Measurements from ENCODE around the gene ZNF219. TPM values are rescaled to one million over a fixed set of nuclear protein-coding genes. Genes with fewer than 3 reads are reported as not detected.

ZNF219 gene
- total and polyA plus RNA-seq, 2 of the 13 experiments (the other 11 are each of a cell fraction or from before 2014, with no cell fraction given) = 34.5 to 36.6 TPM

GRCh38 chr14:21071225-21072030 is 27.0 kb downstream of the ZNF219 start (continued):
- TF ChIP-seq RBM39 (IDR thresholded peaks at IDR 0.05; ENCODE audit: low read depth, low read length, poor library complexity, severe bottlenecking) (no peak), ZNF569 (CRISPR knock-in tag; IDR thresholded peaks at IDR 0.05; ENCODE audit: borderline replicate concordance) (no peak), POLR2AphosphoS5 (IDR thresholded peaks at IDR 0.05; ENCODE audit: low read depth, low read length) (peak; percentile 48; the same call in 1 of the 2 replicates), SALL1 (CRISPR knock-in tag; IDR thresholded peaks at IDR 0.05) (peak; percentile 36; the same call in 1 of the 2 replicates), SRSF1 (optimal IDR thresholded peaks at IDR 0.05; ENCODE audit: low read depth, low read length) (peak; percentile 43), ATF3 (CRISPR knock-in tag; IDR thresholded peaks at IDR 0.05) (no peak), CTCF (CRISPR knock-in tag; IDR thresholded peaks at IDR 0.05) (peak; percentile 11), THAP11 (CRISPR knock-in tag; IDR thresholded peaks at IDR 0.05) (no peak), XRCC5 (optimal IDR thresholded peaks at IDR 0.05; ENCODE audit: low read length) (no peak), ZNF678 (CRISPR knock-in tag; IDR thresholded peaks at IDR 0.05) (no peak), ZNF670 (CRISPR knock-in tag; IDR thresholded peaks at IDR 0.05; ENCODE audit: borderline replicate concordance) (peak; percentile 76; the same call in 1 of the 2 replicates), KMT2A (CRISPR knock-in tag; IDR thresholded peaks at IDR 0.05) (0 out of 2 replicates have a peak, but pooled peaks have one; percentile 9), ZMYM2 (CRISPR knock-in tag; IDR thresholded peaks at IDR 0.05) (0 out of 2 replicates have a peak, but pooled peaks have one; percentile 32), ARNT2 (CRISPR knock-in tag; IDR thresholded peaks at IDR 0.05; ENCODE audit: low read depth) (0 out of 2 replicates have a peak, but pooled peaks have one; percentile 38), NR2F6 (IDR thresholded peaks at IDR 0.05) (no peak), NR2F6 (CRISPR knock-in tag; IDR thresholded peaks at IDR 0.05) (peak; percentile 7; the same call in 1 of the 2 replicates), SP1 (IDR thresholded peaks at IDR 0.05) (no peak), SP1 (CRISPR knock-in tag; IDR thresholded peaks at IDR 0.05) (0 out of 2 replicates have a peak, but pooled peaks have one; percentile 12)
- TF ChIP-seq, protein P1, sequence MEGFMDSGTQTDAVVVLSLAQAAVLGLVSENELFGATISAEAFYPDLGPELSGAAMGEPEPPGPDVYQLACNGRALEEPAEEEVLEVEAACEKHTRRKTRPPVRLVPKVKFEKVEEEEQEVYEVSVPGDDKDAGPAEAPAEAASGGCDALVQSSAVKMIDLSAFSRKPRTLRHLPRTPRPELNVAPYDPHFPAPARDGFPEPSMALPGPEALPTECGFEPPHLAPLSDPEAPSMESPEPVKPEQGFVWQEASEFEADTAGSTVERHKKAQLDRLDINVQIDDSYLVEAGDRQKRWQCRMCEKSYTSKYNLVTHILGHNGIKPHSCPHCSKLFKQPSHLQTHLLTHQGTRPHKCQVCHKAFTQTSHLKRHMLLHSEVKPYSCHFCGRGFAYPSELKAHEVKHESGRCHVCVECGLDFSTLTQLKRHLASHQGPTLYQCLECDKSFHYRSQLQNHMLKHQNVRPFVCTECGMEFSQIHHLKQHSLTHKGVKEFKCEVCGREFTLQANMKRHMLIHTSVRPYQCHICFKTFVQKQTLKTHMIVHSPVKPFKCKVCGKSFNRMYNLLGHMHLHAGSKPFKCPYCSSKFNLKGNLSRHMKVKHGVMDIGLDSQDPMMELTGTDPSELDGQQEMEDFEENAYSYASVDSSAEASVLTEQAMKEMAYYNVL (CRISPR knock-in tag; IDR thresholded peaks at IDR 0.05; ENCODE audit: borderline replicate concordance) = no peak
- TF ChIP-seq, protein P2, sequence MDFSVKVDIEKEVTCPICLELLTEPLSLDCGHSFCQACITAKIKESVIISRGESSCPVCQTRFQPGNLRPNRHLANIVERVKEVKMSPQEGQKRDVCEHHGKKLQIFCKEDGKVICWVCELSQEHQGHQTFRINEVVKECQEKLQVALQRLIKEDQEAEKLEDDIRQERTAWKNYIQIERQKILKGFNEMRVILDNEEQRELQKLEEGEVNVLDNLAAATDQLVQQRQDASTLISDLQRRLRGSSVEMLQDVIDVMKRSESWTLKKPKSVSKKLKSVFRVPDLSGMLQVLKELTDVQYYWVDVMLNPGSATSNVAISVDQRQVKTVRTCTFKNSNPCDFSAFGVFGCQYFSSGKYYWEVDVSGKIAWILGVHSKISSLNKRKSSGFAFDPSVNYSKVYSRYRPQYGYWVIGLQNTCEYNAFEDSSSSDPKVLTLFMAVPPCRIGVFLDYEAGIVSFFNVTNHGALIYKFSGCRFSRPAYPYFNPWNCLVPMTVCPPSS (IDR thresholded peaks at IDR 0.05) = no peak
- TF ChIP-seq, protein P3, sequence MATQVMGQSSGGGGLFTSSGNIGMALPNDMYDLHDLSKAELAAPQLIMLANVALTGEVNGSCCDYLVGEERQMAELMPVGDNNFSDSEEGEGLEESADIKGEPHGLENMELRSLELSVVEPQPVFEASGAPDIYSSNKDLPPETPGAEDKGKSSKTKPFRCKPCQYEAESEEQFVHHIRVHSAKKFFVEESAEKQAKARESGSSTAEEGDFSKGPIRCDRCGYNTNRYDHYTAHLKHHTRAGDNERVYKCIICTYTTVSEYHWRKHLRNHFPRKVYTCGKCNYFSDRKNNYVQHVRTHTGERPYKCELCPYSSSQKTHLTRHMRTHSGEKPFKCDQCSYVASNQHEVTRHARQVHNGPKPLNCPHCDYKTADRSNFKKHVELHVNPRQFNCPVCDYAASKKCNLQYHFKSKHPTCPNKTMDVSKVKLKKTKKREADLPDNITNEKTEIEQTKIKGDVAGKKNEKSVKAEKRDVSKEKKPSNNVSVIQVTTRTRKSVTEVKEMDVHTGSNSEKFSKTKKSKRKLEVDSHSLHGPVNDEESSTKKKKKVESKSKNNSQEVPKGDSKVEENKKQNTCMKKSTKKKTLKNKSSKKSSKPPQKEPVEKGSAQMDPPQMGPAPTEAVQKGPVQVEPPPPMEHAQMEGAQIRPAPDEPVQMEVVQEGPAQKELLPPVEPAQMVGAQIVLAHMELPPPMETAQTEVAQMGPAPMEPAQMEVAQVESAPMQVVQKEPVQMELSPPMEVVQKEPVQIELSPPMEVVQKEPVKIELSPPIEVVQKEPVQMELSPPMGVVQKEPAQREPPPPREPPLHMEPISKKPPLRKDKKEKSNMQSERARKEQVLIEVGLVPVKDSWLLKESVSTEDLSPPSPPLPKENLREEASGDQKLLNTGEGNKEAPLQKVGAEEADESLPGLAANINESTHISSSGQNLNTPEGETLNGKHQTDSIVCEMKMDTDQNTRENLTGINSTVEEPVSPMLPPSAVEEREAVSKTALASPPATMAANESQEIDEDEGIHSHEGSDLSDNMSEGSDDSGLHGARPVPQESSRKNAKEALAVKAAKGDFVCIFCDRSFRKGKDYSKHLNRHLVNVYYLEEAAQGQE (IDR thresholded peaks at IDR 0.05; ENCODE audit: borderline replicate concordance in 1 of 2, low read depth in 1 of 2, low read length in 2 of 2) = no peak

All from HepG2 (cell line).